PC-3 (cell line): ENCODE measurements around the gene HS3ST5. TPM values are rescaled to one million over a fixed set of nuclear protein-coding genes. Genes with fewer than 3 reads are reported as not detected.

ENCODE experiments used
- ATAC-seq: fragments of 200-7000 bp; cut with Tn5 transposase; 2 replicates; pipeline ENCODE4 v1.9.1; 2020; ENCODE audit warnings: mild to moderate bottlenecking, moderate library complexity
- BruUV-seq: library from RNA; stranded (reverse); fragments of 400-500 nt; replicated peaks from 2 replicates; lab custom pipeline; 2021; lab: Mats Ljungman, UMichigan
- CTCF ChIA-PET: fragments of 300-600 bp; sonication (Branson Sonifier 250); formaldehyde crosslinking; loops from one replicate; lab custom pipeline; 2022; ENCODE audit warnings: antibody characterized with exemption; lab: Charles Lee
- POLR2A ChIA-PET: fragments of 300-600 bp; sonication (Branson Sonifier 250); formaldehyde crosslinking; loops from one replicate; lab custom pipeline; 2022; ENCODE audit warnings: antibody characterized with exemption; ENCODE audit not compliant: unreplicated experiment; lab: Charles Lee
- DNase-seq: peaks from one replicate; pipeline ENCODE4 v3.0.0-alpha.2; 2015
- H2AFZ ChIP-seq: fragments of 300-600 bp; sonication (generic); 2 replicates; pipeline ENCODE4 v1.6.0; 2016; ENCODE audit warnings: antibody characterized with exemption, low read length
- H3F3A ChIP-seq: fragments of 300-600 bp; sonication (generic); one replicate; pipeline ENCODE4 v1.6.0; 2017; ENCODE audit warnings: antibody characterized with exemption, low read length, control low read depth, mild to moderate bottlenecking; ENCODE audit not compliant: unreplicated experiment
- H3K27ac ChIP-seq: fragments of 300-600 bp; sonication (generic); 2 replicates; pipeline ENCODE4 v1.5.1; 2016; ENCODE audit warnings: mild to moderate bottlenecking, low read length
- H3K27me3 ChIP-seq: fragments of 300-600 bp; sonication (generic); 2 replicates; pipeline ENCODE4 v1.6.1; 2016; ENCODE audit warnings: low read length, mixed read lengths
- H3K36me3 ChIP-seq: fragments of 300-600 bp; sonication (generic); 2 replicates; pipeline ENCODE4 v1.6.1; 2016; ENCODE audit warnings: low read depth, mixed run types, low read length, mixed read lengths
- H3K4me1 ChIP-seq: fragments of 300-600 bp; sonication (generic); 2 replicates; pipeline ENCODE4 v1.5.1; 2016; ENCODE audit warnings: low read length; ENCODE audit not compliant: insufficient read depth
- H3K4me2 ChIP-seq: fragments of 300-600 bp; sonication (generic); 2 replicates; pipeline ENCODE4 v1.6.0; 2016; ENCODE audit warnings: low read length
- H3K4me3 ChIP-seq: fragments of 300-600 bp; sonication (generic); 2 replicates; pipeline ENCODE4 v1.5.1; 2016; ENCODE audit warnings: mild to moderate bottlenecking, low read length, mixed read lengths
- H3K79me2 ChIP-seq: fragments of 300-600 bp; sonication (generic); 2 replicates; pipeline ENCODE4 v1.6.1; 2017; ENCODE audit warnings: low read length, mixed read lengths
- H3K9ac ChIP-seq: fragments of 300-600 bp; sonication (generic); 2 replicates; pipeline ENCODE4 v1.6.0; 2016; ENCODE audit warnings: mild to moderate bottlenecking, low read length
- H3K9me2 ChIP-seq: fragments of 300-600 bp; sonication (generic); replicated peaks from 2 replicates; pipeline ENCODE4 v1.6.1; 2016; ENCODE audit warnings: mixed run types, low read length, mixed read lengths
- H3K9me3 ChIP-seq: fragments of 300-600 bp; sonication (generic); 2 replicates; pipeline ENCODE4 v1.6.1; 2016; ENCODE audit warnings: low read length, mixed read lengths
- H4K20me1 ChIP-seq: fragments of 300-600 bp; sonication (generic); 2 replicates; pipeline ENCODE4 v1.6.1; 2016; ENCODE audit warnings: low read length, mixed read lengths
- EZH2 ChIP-seq: fragments of 300-600 bp; sonication (generic); IDR thresholded peaks from one replicate; pipeline ENCODE4 v1.6.1; 2017; ENCODE audit warnings: antibody characterized with exemption, mild to moderate bottlenecking, low read length; ENCODE audit not compliant: unreplicated experiment
- EZH2phosphoT487 ChIP-seq: fragments of 300-600 bp; sonication (generic); IDR thresholded peaks from 2 replicates; pipeline ENCODE4 v1.6.1; 2018; ENCODE audit warnings: mild to moderate bottlenecking, antibody characterized with exemption, low read length, borderline replicate concordance
- intact Hi-C: fragments of 100-400 bp; cut with micrococcal nuclease; formaldehyde crosslinking; loops from 2 replicates; pipeline ENCODE4 v1.9.0; 2023
- total RNA-seq: library from RNA; depleted of rRNA; stranded (reverse); fragments of >200 nt; gene quantifications from 2 replicates; pipeline ENCODE4 v1.2.3, GENCODE V29; 2014
- TF ChIP-seq, protein P1 (sequence below): fragments of 300-600 bp; sonication (generic); conservative IDR thresholded peaks from 2 replicates; pipeline ENCODE4 v1.5.1; 2017; ENCODE audit warnings: antibody characterized with exemption, low read depth, mild to moderate bottlenecking, low read length

The HS3ST5 gene
- total RNA-seq, 1 experiment from 2014 or later, result 1.2 TPM

DNA sequence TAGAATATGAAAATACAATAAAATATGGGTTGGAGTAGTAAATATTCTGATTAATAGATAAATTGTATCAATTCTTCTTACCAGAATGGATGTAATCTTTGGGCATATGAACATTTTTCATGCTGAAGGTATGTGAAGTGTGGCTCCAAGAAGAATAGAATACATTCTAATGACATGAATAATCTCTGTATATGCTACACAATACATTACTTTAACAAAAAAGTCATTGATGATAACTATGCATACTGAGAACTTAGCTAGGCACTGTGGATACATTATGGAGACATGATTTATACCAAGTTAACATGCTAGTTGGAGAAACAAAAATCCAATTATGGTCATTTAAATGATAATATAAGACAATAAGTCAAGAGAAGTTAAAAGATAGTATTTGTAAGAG lies 309.2 kb downstream of the HS3ST5 start:
- no TSS peak for BruUV-seq
- POLR2A ChIA-PET, result no interaction called here
- no peak for TF ChIP-seq EZH2
- TF ChIP-seq, protein P1, sequence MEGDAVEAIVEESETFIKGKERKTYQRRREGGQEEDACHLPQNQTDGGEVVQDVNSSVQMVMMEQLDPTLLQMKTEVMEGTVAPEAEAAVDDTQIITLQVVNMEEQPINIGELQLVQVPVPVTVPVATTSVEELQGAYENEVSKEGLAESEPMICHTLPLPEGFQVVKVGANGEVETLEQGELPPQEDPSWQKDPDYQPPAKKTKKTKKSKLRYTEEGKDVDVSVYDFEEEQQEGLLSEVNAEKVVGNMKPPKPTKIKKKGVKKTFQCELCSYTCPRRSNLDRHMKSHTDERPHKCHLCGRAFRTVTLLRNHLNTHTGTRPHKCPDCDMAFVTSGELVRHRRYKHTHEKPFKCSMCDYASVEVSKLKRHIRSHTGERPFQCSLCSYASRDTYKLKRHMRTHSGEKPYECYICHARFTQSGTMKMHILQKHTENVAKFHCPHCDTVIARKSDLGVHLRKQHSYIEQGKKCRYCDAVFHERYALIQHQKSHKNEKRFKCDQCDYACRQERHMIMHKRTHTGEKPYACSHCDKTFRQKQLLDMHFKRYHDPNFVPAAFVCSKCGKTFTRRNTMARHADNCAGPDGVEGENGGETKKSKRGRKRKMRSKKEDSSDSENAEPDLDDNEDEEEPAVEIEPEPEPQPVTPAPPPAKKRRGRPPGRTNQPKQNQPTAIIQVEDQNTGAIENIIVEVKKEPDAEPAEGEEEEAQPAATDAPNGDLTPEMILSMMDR, result no peak
- no peak for TF ChIP-seq EZH2phosphoT487
- Histone ChIP-seq H3K4me3 (no peak overlapping the region), H3K9me3 (no peaks in the 10 kb centered on the region), H3K27me3 (no peaks in the 10 kb centered on the region), H3K9ac (no peak overlapping the region), H4K20me1 (no peaks in the 10 kb centered on the region), H3K4me2 (no peak overlapping the region), H3K4me1 (no peaks in the 10 kb centered on the region), H2AFZ (no peak overlapping the region), H3K79me2 (no peaks in the 10 kb centered on the region), H3K9me2 (no peaks in the 10 kb centered on the region), H3K36me3 (no peaks in the 10 kb centered on the region), H3F3A (no peaks in the 10 kb centered on the region), H3K27ac (no peak overlapping the region)
- DNase-seq (peak; percentile 7), ATAC-seq (no peak)
- intact Hi-C loops, result no loop called here
- CTCF ChIA-PET, result no interaction called here

- intact Hi-C loops, result no loop called here
Observed at GRCh38 chr6:114032721-114033120, 310.1 kb downstream of the HS3ST5 start.

DNA sequence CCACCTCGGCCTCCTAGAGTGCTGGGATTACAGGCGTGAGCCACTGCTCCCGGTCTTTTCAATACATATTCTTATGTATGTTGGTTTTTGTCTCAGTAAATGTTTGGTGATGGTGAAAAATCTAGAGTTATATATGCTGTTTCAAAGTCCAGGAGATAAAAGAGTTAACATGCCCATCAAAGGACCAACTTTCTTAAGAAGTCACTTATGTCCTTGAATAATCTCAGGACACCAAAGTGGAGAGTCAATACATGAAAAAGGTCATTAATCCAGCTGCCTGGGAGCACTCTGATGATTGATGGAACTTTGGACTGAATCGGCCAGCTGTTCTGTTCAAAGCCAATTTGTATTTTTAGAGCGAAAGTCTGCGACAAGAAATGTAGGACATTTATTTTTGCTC lies 312.1 kb downstream of the HS3ST5 start:
- POLR2A ChIA-PET, result no interaction called here
- no peaks in the 10 kb centered on the region for H4K20me1 ChIP-seq
- no peaks in the 10 kb centered on the region for H3K36me3 ChIP-seq
- no peaks in the 10 kb centered on the region for H3F3A ChIP-seq
- H3K4me1 ChIP-seq, result no peaks in the 10 kb centered on the region
- no peaks in the 10 kb centered on the region for H3K27me3 ChIP-seq
- no peak overlapping the region for H3K9ac ChIP-seq
- CTCF ChIA-PET, result no interaction called here
- intact Hi-C loops, result no loop called here
- no peaks in the 10 kb centered on the region for H3K9me2 ChIP-seq
- DNase-seq, result no peak
- no peak overlapping the region for H3K27ac ChIP-seq
- no peak overlapping the region for H3K4me3 ChIP-seq
- H3K79me2 ChIP-seq, result no peaks in the 10 kb centered on the region
- H3K4me2 ChIP-seq, result no peak overlapping the region
- no peak for ATAC-seq
- no peak for TF ChIP-seq EZH2
- TF ChIP-seq, protein P1, result no peak
- TF ChIP-seq EZH2phosphoT487, result no peak
- H2AFZ ChIP-seq, result no peak overlapping the region
- no peaks in the 10 kb centered on the region for H3K9me3 ChIP-seq
- no TSS peak for BruUV-seq

More at GRCh38 chr6:114032721-114033120, 310.1 kb downstream of the HS3ST5 start:
- H3F3A ChIP-seq, result no peaks in the 10 kb centered on the region
- ATAC-seq (no peak), DNase-seq (no peak)
- ChIA-PET POLR2A (no interaction called here), CTCF (no interaction called here)
- BruUV-seq, result no TSS peak
- H2AFZ ChIP-seq, result no peak overlapping the region
- H3K9ac ChIP-seq, result no peak overlapping the region
- no peaks in the 10 kb centered on the region for H3K27me3 ChIP-seq
- no peaks in the 10 kb centered on the region for H3K79me2 ChIP-seq
- no peaks in the 10 kb centered on the region for H3K4me1 ChIP-seq
- H3K27ac ChIP-seq, result no peak overlapping the region
- TF ChIP-seq, protein P1, result no peak
- TF ChIP-seq EZH2phosphoT487 (no peak), EZH2 (no peak)
- no peaks in the 10 kb centered on the region for H3K9me3 ChIP-seq
- no peaks in the 10 kb centered on the region for H4K20me1 ChIP-seq
- H3K9me2 ChIP-seq, result no peaks in the 10 kb centered on the region
- H3K4me2 ChIP-seq, result no peak overlapping the region
- H3K4me3 ChIP-seq, result no peak overlapping the region
- H3K36me3 ChIP-seq, result no peaks in the 10 kb centered on the region
